ENCODE measurements around the gene PPP1R26.

The PPP1R26 gene

GRCh38 chr9:135490166-135490870 is 10.7 kb downstream of the PPP1R26 start:
- no peak for DNase-seq

DNA sequence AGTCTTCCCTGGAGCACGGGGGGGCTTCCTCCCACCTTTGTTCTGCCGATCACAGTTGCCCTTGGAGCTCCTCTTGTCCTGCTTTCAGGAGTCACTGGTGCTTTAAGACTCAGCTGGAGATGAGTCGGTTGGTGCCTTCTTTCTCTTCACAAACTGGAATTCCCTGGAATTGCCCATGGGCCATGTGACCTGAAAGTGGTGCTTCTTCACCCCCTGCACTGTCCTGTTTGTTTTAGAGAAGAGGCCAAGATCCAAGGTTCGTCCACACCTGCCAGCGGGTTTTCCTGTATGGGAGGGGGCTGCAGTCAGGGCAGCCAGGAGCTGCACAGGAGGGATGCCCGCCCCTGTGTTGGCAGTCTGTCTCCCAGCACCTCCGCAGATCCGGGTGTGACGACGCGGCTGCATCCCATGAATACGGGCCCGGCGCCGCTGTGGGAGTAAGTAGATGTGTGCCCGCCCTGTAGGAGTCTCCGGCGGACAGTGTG is 11.4 kb downstream of the PPP1R26 start:
- no peak for DNase-seq

GRCh38 chr9:135491764-135492163 is 12.2 kb downstream of the PPP1R26 start:
- DNase-seq = no peak

- DNase-seq = no peak
Measured at GRCh38 chr9:135492886-135493669, 13.5 kb downstream of the PPP1R26 start.

DNA sequence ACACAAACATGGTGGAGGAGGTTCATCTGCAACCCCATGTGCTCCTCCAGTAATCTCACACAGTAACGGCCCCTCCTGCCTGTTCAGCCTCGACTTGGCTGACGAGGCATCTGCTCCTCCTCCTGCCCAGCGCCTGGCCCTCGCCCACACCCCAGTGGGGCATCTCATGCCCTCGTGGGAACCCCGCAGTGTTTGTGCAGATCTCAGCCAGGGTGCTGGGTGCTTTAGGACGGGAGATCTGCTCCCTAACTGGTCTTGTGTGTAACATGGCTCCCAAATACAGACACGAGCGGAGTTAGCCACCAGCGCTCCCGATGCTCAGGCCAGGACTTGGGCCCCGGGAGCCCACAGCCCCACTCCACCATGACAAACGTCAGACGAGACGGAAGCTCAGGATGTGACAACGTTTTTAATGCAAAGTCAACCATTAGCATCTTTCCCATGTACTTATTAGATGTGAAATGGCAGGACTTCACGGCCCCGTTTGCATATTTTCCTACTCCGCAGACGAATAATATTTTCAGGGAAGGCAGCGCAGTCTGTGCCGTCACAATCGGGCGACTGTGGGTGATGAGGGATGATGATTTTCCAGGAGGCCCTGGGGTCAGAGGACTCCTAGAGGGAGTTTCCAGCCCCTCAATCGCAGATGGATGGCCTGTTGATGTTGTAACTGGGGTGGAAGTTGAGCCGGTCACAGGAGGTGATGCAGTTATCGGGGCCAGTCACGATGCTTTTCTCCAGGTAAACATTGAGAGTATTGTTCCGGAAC is 15.4 kb downstream of the PPP1R26 start:
- no peak for DNase-seq

GRCh38 chr9:135498381-135499126 is 19.0 kb downstream of the PPP1R26 start:
- no peak for DNase-seq

GRCh38 chr9:135499326-135500070 is 19.9 kb downstream of the PPP1R26 start:
- peak; percentile 54 to 81 for DNase-seq

- no peak for DNase-seq
Measured at GRCh38 chr9:135500071-135500524, 20.5 kb downstream of the PPP1R26 start.

- peak; percentile 63 to 85 for DNase-seq
Measured at GRCh38 chr9:135500525-135501260, 21.1 kb downstream of the PPP1R26 start, which contains the start of gene MRPS2. MRPS2 (plus strand) TSS chr9:135500682; CDS start chr9:135500711, 29 bp downstream.

- DNase-seq = peak in 1 of 2 experiments; percentile 67
Measured at GRCh38 chr9:135501261-135502167, 21.9 kb downstream of the PPP1R26 start.

GRCh38 chr9:135502168-135502872 is 22.7 kb downstream of the PPP1R26 start:
- no peak for DNase-seq

DNA sequence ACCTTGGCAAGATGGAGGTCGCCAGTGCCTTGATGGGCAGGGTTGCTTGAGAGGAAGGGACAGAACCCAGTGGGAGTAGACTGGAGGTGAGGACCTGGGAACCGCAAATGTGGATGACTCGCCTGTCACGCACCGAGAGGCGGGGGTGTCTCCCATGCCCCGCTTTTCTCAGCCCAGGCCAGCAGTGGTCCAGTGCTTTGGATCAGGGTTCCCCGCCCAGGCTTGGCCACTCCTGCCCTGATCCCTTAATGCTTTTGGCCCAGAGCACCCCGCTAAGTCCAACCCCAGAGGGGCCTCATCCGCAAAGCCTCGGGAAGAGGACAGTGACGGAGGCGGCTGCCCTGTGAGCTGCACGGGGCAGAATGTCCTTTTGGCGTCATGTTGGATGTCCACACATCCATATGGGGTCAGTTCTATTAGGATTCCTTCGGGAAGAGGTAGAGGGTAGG is 23.3 kb downstream of the PPP1R26 start:
- DNase-seq = no peak

DNA sequence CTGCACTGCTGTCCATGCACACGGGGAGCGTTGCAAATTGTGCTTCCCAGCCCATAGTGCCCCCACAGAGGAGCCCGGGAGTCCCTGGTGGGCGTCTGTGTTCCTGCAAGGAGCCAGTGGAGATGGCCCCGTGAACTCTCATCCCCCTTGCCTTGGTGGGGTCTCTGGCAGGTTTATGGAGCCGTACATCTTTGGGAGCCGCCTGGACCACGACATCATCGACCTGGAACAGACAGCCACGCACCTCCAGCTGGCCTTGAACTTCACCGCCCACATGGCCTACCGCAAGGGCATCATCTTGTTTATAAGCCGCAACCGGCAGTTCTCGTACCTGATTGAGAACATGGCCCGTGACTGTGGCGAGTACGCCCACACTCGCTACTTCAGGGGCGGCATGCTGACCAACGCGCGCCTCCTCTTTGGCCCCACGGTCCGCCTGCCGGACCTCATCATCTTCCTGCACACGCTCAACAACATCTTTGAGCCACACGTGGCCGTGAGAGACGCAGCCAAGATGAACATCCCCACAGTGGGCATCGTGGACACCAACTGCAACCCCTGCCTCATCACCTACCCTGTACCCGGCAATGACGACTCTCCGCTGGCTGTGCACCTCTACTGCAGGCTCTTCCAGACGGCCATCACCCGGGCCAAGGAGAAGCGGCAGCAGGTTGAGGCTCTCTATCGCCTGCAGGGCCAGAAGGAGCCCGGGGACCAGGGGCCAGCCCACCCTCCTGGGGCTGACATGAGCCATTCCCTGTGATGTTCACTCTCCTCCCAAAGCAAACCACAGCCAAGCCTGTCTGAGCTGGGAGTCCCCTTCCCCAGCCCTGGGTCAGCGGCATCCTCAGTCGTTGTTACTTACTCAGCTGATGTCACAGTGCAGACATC is 24.0 kb downstream of the PPP1R26 start:
- DNase-seq = no peak

DNA sequence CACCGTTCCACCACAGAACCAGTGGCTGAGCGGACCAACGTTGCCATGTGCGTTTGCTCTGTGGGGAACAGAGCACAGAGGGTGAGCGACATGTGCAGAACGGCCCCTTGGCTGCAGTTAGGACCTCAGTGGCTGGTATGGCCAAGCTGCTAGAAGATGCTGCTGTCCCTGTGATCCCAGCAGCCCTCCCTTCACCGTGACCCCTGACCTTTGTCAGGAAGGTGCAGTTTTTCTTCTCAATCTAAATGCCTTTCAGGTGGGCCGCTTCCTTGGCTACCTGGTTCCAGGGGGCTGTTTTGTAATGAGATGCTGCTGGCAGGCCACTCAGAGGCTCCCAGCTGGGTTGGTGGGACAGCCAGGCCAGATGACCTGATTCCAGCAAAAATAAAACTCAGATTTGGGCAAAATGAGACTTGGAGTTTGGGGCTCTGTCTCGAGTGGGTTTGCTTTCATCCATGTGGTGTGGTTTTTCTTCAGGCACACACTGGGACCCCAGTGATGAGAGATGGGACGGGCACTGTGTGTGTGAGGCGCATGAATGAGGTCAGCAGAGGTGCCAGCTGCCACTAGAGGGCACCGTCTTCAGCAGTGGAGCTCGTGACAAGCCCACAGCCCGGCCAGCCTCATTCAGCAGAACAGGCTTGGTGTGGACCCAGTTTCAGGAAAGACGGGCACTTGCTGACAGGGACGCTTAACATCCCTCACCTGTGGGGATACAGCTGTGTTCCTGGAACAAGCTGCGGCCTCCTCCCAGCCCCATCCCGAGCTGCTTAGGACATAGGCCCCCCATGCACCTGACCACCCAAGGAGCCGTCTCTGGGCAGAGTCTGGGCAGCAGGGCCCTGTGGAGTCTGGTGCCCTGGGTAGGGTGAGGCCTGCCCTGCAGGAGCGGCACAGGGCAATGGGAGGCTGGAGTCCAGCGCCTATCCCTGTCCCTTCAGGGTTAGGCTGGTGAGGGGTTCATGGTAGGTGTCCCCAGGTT is 25.0 kb downstream of the PPP1R26 start:
- DNase-seq = peak; percentile 30 to 59

DNA sequence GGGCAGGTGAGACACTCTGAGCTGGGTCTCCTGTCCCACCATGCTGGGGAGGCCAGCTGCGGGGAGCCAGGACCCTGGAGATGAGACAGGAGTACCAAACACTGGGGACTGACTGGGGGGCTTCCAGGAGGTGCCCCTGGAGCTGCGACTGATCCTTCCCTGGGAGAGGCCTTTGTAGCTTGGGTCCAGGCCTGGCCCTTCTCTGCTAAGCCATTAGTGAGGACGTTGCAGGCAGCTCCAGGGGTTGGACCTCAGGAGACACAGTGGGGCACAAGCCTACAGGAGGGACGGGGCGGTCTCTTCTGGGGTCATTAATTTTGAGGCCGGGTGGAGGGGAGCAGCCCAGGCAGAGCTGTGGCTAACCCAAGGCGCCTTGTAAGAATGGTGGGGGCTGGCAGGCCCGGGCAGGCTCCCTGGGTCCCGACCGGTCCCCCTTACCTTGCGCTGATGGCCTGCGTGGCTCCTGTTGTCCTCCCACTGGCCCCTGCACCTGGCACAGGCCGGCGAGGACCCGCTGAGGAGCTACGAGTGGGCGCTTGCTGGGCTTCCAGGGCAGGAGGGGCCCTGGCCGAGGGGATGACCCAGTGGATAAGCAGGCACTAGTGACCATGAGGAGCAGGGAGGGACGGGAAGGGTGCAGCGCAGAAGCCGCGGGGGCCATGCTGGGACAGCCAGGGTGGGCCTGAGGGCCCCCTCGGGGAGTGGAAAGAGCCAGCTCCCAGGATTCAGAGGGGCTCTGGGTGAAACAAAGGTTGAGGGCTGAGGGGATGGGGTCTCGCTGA is 26.0 kb downstream of the PPP1R26 start:
- no peak for DNase-seq

Data from SHP77 (cell line).